ENCODE measurements around the gene SAMHD1. TPM values are rescaled to one million over a fixed set of nuclear protein-coding genes. Genes with fewer than 3 reads are reported as not detected.
"Not testable (repeated sequence)": the region's sequence is repeated elsewhere in the genome, so short reads cannot be mapped to it uniquely, and the experiment has no call there.

SAMHD1 gene
- total and polyA plus RNA-seq, 2 experiments from 2014 or later = 7.4 to 9.0 TPM

GRCh38 chr20:36847710-36848040 lies 103.8 kb downstream of the SAMHD1 start:
- H3K4me3 ChIP-seq = no peak overlapping the region; the same call in 1 of the 2 replicates
- H3K4me1 ChIP-seq (ENCODE audit: insufficient read depth) = peaks cover 49% of the 10 kb centered on the region
- H3K79me2 ChIP-seq (ENCODE audit: insufficient read depth) = peaks cover 76% of the 10 kb centered on the region
- H3K9me3 ChIP-seq (ENCODE audit: low read depth) = no peaks in the 10 kb centered on the region
- in situ Hi-C loops (cut with MboI) = no loop called here
- H3K4me2 ChIP-seq (ENCODE audit: unreplicated experiment) = no peak overlapping the region
- TF ChIP-seq EZH2phosphoT487 (IDR thresholded peaks at IDR 0.05; ENCODE audit: insufficient read depth, low read depth) (no peak), EZH2 (IDR thresholded peaks at IDR 0.05; ENCODE audit: insufficient read depth, poor library complexity, severe bottlenecking) (no peak)
- 6% methylated on average over 1 of the region's 1 CpG for WGBS, 2 experiments (ENCODE audit: low coverage in 1 of 2, low lambda C conversion rate in 2 of 2, missing lambda C conversion rate in 2 of 2)
- no peaks in the 10 kb centered on the region for H4K20me1 ChIP-seq (ENCODE audit: insufficient read depth)
- no peak overlapping the region for H2AFZ ChIP-seq
- no peaks in the 10 kb centered on the region for H3K36me3 ChIP-seq (ENCODE audit: low read depth)
- peak overlapping the region; percentile 74 for H3K9ac ChIP-seq
- H3K27ac ChIP-seq = peak overlapping the region; percentile 99
- H3K27me3 ChIP-seq (replicated peaks; ENCODE audit: insufficient read depth) = no peaks in the 10 kb centered on the region
- H3K9me2 ChIP-seq (ENCODE audit: insufficient read depth) = no peaks in the 10 kb centered on the region
- H3F3A ChIP-seq (ENCODE audit: insufficient read depth) = peaks cover 38% of the 10 kb centered on the region
- DNase-seq = peak; percentile 76

- Histone ChIP-seq H3K79me2 (ENCODE audit: insufficient read depth) (peaks cover 75% of the 10 kb centered on the region), H3K4me1 (ENCODE audit: insufficient read depth) (peaks cover 45% of the 10 kb centered on the region)
Measured at GRCh38 chr20:36847009-36847709, 104.3 kb downstream of the SAMHD1 start.

GRCh38 chr20:36845288-36845971 lies 106.1 kb downstream of the SAMHD1 start:
- peak overlapping the region; percentile 99; the same call in 1 of the 2 replicates for H3K27ac ChIP-seq
- no peaks in the 10 kb centered on the region for H3K9me3 ChIP-seq (ENCODE audit: low read depth)
- in situ Hi-C loops (cut with MboI) = no loop called here
- WGBS, 2 experiments (ENCODE audit: low coverage in 1 of 2, low lambda C conversion rate in 2 of 2, missing lambda C conversion rate in 2 of 2) = 80 to 84% methylated on average over 10 of the region's 10 CpGs
- H3K36me3 ChIP-seq (ENCODE audit: low read depth) = no peaks in the 10 kb centered on the region
- peaks cover 37% of the 10 kb centered on the region for H3F3A ChIP-seq (ENCODE audit: insufficient read depth)
- H3K9me2 ChIP-seq (ENCODE audit: insufficient read depth) = no peaks in the 10 kb centered on the region
- H3K4me2 ChIP-seq (ENCODE audit: unreplicated experiment) = no peak overlapping the region
- H4K20me1 ChIP-seq (ENCODE audit: insufficient read depth) = no peaks in the 10 kb centered on the region
- no peak overlapping the region for H3K9ac ChIP-seq
- H3K27me3 ChIP-seq (replicated peaks; ENCODE audit: insufficient read depth) = no peaks in the 10 kb centered on the region
- H2AFZ ChIP-seq = no peak overlapping the region
- H3K4me3 ChIP-seq = no peak overlapping the region
- H3K79me2 ChIP-seq (ENCODE audit: insufficient read depth) = peaks cover 75% of the 10 kb centered on the region
- H3K4me1 ChIP-seq (ENCODE audit: insufficient read depth) = peaks cover 42% of the 10 kb centered on the region
- DNase-seq = no peak
- TF ChIP-seq EZH2 (IDR thresholded peaks at IDR 0.05; ENCODE audit: insufficient read depth, poor library complexity, severe bottlenecking) = no peak
- TF ChIP-seq EZH2phosphoT487 (IDR thresholded peaks at IDR 0.05; ENCODE audit: insufficient read depth, low read depth) = no peak

More at GRCh38 chr20:36847009-36847709, 104.3 kb downstream of the SAMHD1 start:
- H3K9me2 ChIP-seq (ENCODE audit: insufficient read depth) = no peaks in the 10 kb centered on the region
- H3F3A ChIP-seq (ENCODE audit: insufficient read depth) = peaks cover 38% of the 10 kb centered on the region
- H3K9me3 ChIP-seq (ENCODE audit: low read depth) = no peaks in the 10 kb centered on the region
- no peaks in the 10 kb centered on the region for H4K20me1 ChIP-seq (ENCODE audit: insufficient read depth)
- WGBS, 2 experiments (ENCODE audit: low coverage in 1 of 2, low lambda C conversion rate in 2 of 2, missing lambda C conversion rate in 2 of 2) = 31 to 33% methylated on average over 18 of the region's 18 CpGs
- H3K4me3 ChIP-seq = peak overlapping the region; percentile 21; the same call in 1 of the 2 replicates
- no peak overlapping the region for H2AFZ ChIP-seq
- no peaks in the 10 kb centered on the region for H3K36me3 ChIP-seq (ENCODE audit: low read depth)
- no peaks in the 10 kb centered on the region for H3K27me3 ChIP-seq (replicated peaks; ENCODE audit: insufficient read depth)
- H3K27ac ChIP-seq = peak overlapping the region; percentile 99
- in situ Hi-C loops (cut with MboI) = no loop called here
- TF ChIP-seq EZH2 (IDR thresholded peaks at IDR 0.05; ENCODE audit: insufficient read depth, poor library complexity, severe bottlenecking) (no peak), EZH2phosphoT487 (IDR thresholded peaks at IDR 0.05; ENCODE audit: insufficient read depth, low read depth) (no peak)
- peak overlapping the region; percentile 74 for H3K9ac ChIP-seq
- peak overlapping the region; percentile 55 for H3K4me2 ChIP-seq (ENCODE audit: unreplicated experiment)
- DNase-seq = peak; percentile 98

- H3K4me3 ChIP-seq; in situ Hi-C loops (cut with MboI); H3K9ac ChIP-seq; H3F3A ChIP-seq (ENCODE audit: insufficient read depth); H3K4me2 ChIP-seq (ENCODE audit: unreplicated experiment); H3K9me3 ChIP-seq (ENCODE audit: low read depth); DNase-seq; H2AFZ ChIP-seq; H4K20me1 ChIP-seq (ENCODE audit: insufficient read depth); H3K27ac ChIP-seq; H3K9me2 ChIP-seq (ENCODE audit: insufficient read depth); H3K36me3 ChIP-seq (ENCODE audit: low read depth); H3K27me3 ChIP-seq (replicated peaks; ENCODE audit: insufficient read depth): not testable (repeated sequence)
- WGBS, 2 experiments (ENCODE audit: low coverage in 1 of 2, low lambda C conversion rate in 2 of 2, missing lambda C conversion rate in 2 of 2) = 93 to 94% methylated on average over 9 of the region's 9 CpGs
- peaks cover 83% of the 10 kb centered on the region for H3K79me2 ChIP-seq (ENCODE audit: insufficient read depth)
- H3K4me1 ChIP-seq (ENCODE audit: insufficient read depth) = peaks cover 16% of the 10 kb centered on the region; the same call in 1 of the 2 replicates
Measured at GRCh38 chr20:36841030-36841429, 110.5 kb downstream of the SAMHD1 start.

Other genes starting within 250 kb of the SAMHD1 start
- 19.8 and 20.2 TPM in 2 replicates for gene NDRG3, start 205.6 kb downstream of the SAMHD1 start, total RNA-seq (2014; rRNA removed; shearing (Covaris generic))
- gene NDRG3, start 205.6 kb downstream of the SAMHD1 start, polyA plus RNA-seq (2016; fragmentation: Nextera tagmentation; extraction: Ambion mirVana) = 23.3 and 26.6 TPM in 2 replicates
- 13.0 and 18.3 TPM in 2 replicates for gene DSN1, start 177.9 kb downstream of the SAMHD1 start, total RNA-seq (2014; rRNA removed; shearing (Covaris generic))
- gene DSN1, start 177.9 kb downstream of the SAMHD1 start, polyA plus RNA-seq (2016; fragmentation: Nextera tagmentation; extraction: Ambion mirVana) = 15.6 and 16.3 TPM in 2 replicates
- 0.32 and 0.76 TPM in 2 replicates for gene TLDC2, start 75.6 kb downstream of the SAMHD1 start, total RNA-seq (2014; rRNA removed; shearing (Covaris generic))
- 0.20 and 0.24 TPM in 2 replicates for gene TLDC2, start 75.6 kb downstream of the SAMHD1 start, polyA plus RNA-seq (2016; fragmentation: Nextera tagmentation; extraction: Ambion mirVana)
- 7.0 and 16.6 TPM in 2 replicates for gene RBL1, start 144.3 kb upstream of the SAMHD1 start, total RNA-seq (2014; rRNA removed; shearing (Covaris generic))
- 4.4 and 5.0 TPM in 2 replicates for gene RBL1, start 144.3 kb upstream of the SAMHD1 start, polyA plus RNA-seq (2016; fragmentation: Nextera tagmentation; extraction: Ambion mirVana)
- 339 and 368 TPM in 2 replicates for gene RPN2, start 227.6 kb upstream of the SAMHD1 start, total RNA-seq (2014; rRNA removed; shearing (Covaris generic))
- gene RPN2, start 227.6 kb upstream of the SAMHD1 start, polyA plus RNA-seq (2016; fragmentation: Nextera tagmentation; extraction: Ambion mirVana) = 370 and 379 TPM in 2 replicates
- gene MROH8, start 227.8 kb upstream of the SAMHD1 start, total RNA-seq (2014; rRNA removed; shearing (Covaris generic)) = 0.25 and 4.2 TPM in 2 replicates
- 0.89 and 1.0 TPM in 2 replicates for gene MROH8, start 227.8 kb upstream of the SAMHD1 start, polyA plus RNA-seq (2016; fragmentation: Nextera tagmentation; extraction: Ambion mirVana)

Measured in GM23248 (cell line).